ENCODE measurements around the gene PTPRH. TPM values are rescaled to one million over a fixed set of nuclear protein-coding genes. Genes with fewer than 3 reads are reported as not detected.

Gene PTPRH
- polyA plus RNA-seq, 1 donor (not counting 4 experiments of a cell fraction or from before 2014, with no cell fraction given) = 0.17 TPM

DNA sequence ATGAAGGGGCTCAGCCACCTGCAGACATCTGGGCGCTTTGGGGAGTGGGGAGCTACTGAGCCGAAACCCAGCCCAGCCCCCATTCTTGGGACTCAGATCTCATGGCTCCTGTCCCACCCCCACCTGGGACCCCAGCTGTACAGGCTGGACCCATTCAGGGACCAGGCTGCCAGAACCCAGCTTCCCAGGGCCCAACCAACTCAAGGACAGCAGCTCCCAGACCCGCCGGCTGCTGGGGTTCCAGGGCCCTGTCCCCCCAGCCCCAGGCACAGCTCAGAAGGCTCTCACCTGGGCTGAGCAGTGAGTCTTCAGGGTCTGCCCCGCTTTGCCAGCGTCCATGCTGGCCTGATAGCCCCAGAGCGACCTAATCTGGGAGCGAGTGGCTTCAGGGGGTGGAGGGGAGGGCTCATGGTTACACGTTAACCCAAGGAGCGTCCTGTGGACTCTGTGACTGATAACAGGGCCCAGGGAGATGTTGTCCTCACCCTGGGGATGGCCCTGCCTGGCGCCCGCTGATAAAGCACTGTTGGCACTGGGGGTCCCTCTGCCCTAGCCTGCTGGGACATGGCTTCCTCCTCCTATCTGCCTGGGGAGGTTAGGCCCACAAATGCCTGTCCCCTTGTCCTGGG lies 19.2 kb upstream of the PTPRH start, which contains the start of gene TMEM86B:
Gene TMEM86B (minus strand): TSS at position 361 of the 629 bp plus-strand sequence. CDS start 22 bp downstream, at position 339.
- Histone ChIP-seq H2AFZ (ENCODE audit: control insufficient read depth, low read length) (no peak within 1 kb of the TSS), H4K20me1 (ENCODE audit: control insufficient read depth, extremely low read depth, insufficient read depth, low read length) (no peaks in the 10 kb centered on the region), H3K4me2 (ENCODE audit: control insufficient read depth, extremely low read depth, insufficient read depth, low read depth, low read length) (no peak within 1 kb of the TSS), H3K9me3 (ENCODE audit: control insufficient read depth, low read depth, low read length) (no peaks in the 10 kb centered on the region), H3K36me3 (ENCODE audit: control insufficient read depth in 2 of 2, extremely low read depth in 1 of 2, insufficient read depth in 2 of 2, low read length in 2 of 2) (peaks cover 26 to 30% of the 10 kb centered on the region in 2 experiments), H3K27me3 (ENCODE audit: control insufficient read depth, extremely low read depth, insufficient read depth, low read length) (no peaks in the 10 kb centered on the region), H3K27ac (ENCODE audit: control insufficient read depth, insufficient read depth, low read length) (no peak within 1 kb of the TSS), H3K9ac (ENCODE audit: control insufficient read depth, extremely low read depth, insufficient read depth, low read length) (no peak within 1 kb of the TSS), H3K4me3 (ENCODE audit: control insufficient read depth in 2 of 3, extremely low read depth in 1 of 3, insufficient read depth in 2 of 3, low read depth in 1 of 3, low read length in 3 of 3) (no peak within 1 kb of the TSS), H3K9me1 (ENCODE audit: control insufficient read depth, extremely low read depth, insufficient read depth, low read length) (no peaks in the 10 kb centered on the region), H3K4me1 (ENCODE audit: control insufficient read depth, extremely low read depth, insufficient read depth, low read length) (no peaks in the 10 kb centered on the region), H3K79me2 (ENCODE audit: control insufficient read depth, insufficient read depth, low read length) (no peaks in the 10 kb centered on the region)
- dilution Hi-C loops (cut with MboI; ENCODE audit: extremely low pct_ligation_motif_present, low sequenced_read_pairs) = no loop called here
- no peak for TF ChIP-seq EZH2 (IDR thresholded peaks at IDR 0.05; ENCODE audit: low read length)
- TF ChIP-seq, protein P1, sequence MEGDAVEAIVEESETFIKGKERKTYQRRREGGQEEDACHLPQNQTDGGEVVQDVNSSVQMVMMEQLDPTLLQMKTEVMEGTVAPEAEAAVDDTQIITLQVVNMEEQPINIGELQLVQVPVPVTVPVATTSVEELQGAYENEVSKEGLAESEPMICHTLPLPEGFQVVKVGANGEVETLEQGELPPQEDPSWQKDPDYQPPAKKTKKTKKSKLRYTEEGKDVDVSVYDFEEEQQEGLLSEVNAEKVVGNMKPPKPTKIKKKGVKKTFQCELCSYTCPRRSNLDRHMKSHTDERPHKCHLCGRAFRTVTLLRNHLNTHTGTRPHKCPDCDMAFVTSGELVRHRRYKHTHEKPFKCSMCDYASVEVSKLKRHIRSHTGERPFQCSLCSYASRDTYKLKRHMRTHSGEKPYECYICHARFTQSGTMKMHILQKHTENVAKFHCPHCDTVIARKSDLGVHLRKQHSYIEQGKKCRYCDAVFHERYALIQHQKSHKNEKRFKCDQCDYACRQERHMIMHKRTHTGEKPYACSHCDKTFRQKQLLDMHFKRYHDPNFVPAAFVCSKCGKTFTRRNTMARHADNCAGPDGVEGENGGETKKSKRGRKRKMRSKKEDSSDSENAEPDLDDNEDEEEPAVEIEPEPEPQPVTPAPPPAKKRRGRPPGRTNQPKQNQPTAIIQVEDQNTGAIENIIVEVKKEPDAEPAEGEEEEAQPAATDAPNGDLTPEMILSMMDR (optimal IDR thresholded peaks at IDR 0.05 in 1 of 3, IDR thresholded peaks at IDR 0.05 in 1 of 3, conservative IDR thresholded peaks at IDR 0.05 in 1 of 3; ENCODE audit: extremely low read depth in 1 of 3, insufficient read depth in 2 of 3, low read length in 3 of 3) = no peak
- no peak for DNase-seq (ENCODE audit: low read depth, low spot score)
- FAIRE-seq = no peak

DNA sequence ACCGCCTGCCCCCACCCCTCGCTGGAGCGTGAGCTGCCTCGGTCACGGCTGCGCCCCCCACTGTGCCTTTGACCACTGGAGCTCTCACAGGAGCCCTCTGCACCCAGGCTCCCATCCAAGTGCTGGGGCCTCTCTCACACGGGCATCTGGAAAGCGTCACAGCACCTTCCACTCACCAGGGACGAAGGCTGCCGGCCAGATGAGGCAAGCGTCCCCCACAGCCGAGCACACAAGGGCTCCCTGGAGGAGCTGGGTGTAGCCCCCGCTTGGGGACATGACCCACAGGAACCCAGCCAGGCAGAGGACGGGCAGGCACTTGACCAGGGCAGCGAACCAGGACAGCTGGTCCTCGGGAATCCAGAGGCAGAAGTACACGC lies 18.7 kb upstream of the PTPRH start:
- Histone ChIP-seq H3K9me1 (ENCODE audit: control insufficient read depth, extremely low read depth, insufficient read depth, low read length) (no peaks in the 10 kb centered on the region), H2AFZ (ENCODE audit: control insufficient read depth, low read length) (no peak overlapping the region), H3K9ac (ENCODE audit: control insufficient read depth, extremely low read depth, insufficient read depth, low read length) (no peak overlapping the region), H3K27ac (ENCODE audit: control insufficient read depth, insufficient read depth, low read length) (no peak overlapping the region), H3K79me2 (ENCODE audit: control insufficient read depth, insufficient read depth, low read length) (no peaks in the 10 kb centered on the region), H4K20me1 (ENCODE audit: control insufficient read depth, extremely low read depth, insufficient read depth, low read length) (no peaks in the 10 kb centered on the region), H3K4me3 (ENCODE audit: control insufficient read depth in 2 of 3, extremely low read depth in 1 of 3, insufficient read depth in 2 of 3, low read depth in 1 of 3, low read length in 3 of 3) (no peak overlapping the region), H3K4me2 (ENCODE audit: control insufficient read depth, extremely low read depth, insufficient read depth, low read depth, low read length) (no peak overlapping the region), H3K27me3 (ENCODE audit: control insufficient read depth, extremely low read depth, insufficient read depth, low read length) (no peaks in the 10 kb centered on the region), H3K36me3 (ENCODE audit: control insufficient read depth in 2 of 2, extremely low read depth in 1 of 2, insufficient read depth in 2 of 2, low read length in 2 of 2) (peaks cover 23 to 30% of the 10 kb centered on the region in 2 experiments), H3K9me3 (ENCODE audit: control insufficient read depth, low read depth, low read length) (no peaks in the 10 kb centered on the region), H3K4me1 (ENCODE audit: control insufficient read depth, extremely low read depth, insufficient read depth, low read length) (no peaks in the 10 kb centered on the region)
- FAIRE-seq (no peak), DNase-seq (ENCODE audit: low read depth, low spot score) (no peak)
- dilution Hi-C loops (cut with MboI; ENCODE audit: extremely low pct_ligation_motif_present, low sequenced_read_pairs) = no loop called here
- TF ChIP-seq, protein P1 (optimal IDR thresholded peaks at IDR 0.05 in 1 of 3, IDR thresholded peaks at IDR 0.05 in 1 of 3, conservative IDR thresholded peaks at IDR 0.05 in 1 of 3; ENCODE audit: extremely low read depth in 1 of 3, insufficient read depth in 2 of 3, low read length in 3 of 3) = no peak
- TF ChIP-seq EZH2 (IDR thresholded peaks at IDR 0.05; ENCODE audit: low read length) = no peak
